Stimulated activated CD4-positive, alpha-beta T cell treated with anti-CD3 and anti-CD28 coated beads, Interleukin-1b, Interleukin-23, amount 100 ng/mL, for 4 hours (primary cell): ENCODE results near the gene DMD.

Experiments
- DNase-seq, 2 donors: peaks; one replicate each; pipeline ENCODE4 v3.0.0-alpha.2; 2020; ENCODE audit warnings: low read depth in 2 of 2

The DMD gene

GRCh38 chrX:31128855-31129254 lies 2082.5 kb downstream of the DMD start:
- no peak for DNase-seq

- DNase-seq, result no peak
These were observed 2083.6 kb downstream of the DMD start for GRCh38 chrX:31127716-31128115.

DNA sequence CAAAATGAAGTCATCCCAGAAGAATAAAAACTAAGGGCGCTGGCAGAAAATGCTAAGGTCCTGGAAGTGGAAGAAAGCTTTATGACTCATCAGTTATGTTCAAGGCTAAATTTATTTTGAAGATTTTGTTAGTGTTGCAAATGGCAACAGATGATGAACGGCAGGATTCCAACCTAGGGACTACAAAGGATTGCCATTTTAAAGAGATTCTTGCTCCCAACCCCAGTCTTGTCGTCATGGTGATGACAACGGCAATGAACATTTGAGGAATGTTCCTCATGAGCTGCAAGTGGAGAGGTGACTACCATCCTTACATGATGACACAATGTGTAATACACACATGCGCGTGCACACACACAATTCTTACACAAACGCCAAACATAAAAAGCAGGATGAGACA lies 2085.1 kb downstream of the DMD start:
- DNase-seq, result no peak

DNA sequence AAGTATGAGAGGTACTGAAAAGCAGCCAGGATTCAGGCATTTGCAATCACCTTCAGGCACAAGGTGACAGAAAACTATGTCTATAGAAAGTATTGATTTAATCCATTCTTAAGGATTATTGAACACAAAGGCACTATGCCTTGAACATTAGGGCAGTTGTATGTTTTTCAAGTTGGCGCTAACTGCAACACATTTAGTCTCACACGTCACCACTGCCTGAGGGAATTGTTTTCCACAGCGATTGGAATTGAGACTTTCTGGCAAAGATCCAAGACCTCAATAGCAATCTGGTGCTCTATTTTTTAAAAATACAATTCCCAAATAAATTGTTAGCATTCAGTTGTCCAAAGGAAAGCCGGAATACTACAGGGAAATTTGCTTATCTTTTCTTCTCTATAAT lies 2086.8 kb downstream of the DMD start:
- no peak for DNase-seq

DNA sequence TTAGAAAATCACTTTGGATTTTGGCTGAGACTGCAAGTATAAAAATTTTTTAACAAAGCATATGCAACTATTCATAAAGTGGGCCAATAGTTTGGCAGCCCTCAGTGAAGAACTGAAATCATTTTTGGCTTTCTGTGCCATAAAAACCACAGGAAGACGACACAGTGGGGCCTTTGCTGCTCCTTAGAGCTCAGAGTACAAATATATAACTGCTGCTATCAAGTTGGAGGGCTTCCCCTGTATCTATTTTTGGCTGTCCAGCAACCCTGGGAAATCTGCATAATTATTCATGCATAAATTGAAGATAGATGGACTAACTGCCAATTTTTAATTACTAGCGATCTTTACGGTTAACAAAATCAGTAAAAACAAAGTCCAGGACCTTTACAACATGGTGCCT lies 2088.0 kb downstream of the DMD start:
- DNase-seq, result no peak

- no peak for DNase-seq
These were observed 2094.1 kb downstream of the DMD start for GRCh38 chrX:31117266-31117665.

DNA sequence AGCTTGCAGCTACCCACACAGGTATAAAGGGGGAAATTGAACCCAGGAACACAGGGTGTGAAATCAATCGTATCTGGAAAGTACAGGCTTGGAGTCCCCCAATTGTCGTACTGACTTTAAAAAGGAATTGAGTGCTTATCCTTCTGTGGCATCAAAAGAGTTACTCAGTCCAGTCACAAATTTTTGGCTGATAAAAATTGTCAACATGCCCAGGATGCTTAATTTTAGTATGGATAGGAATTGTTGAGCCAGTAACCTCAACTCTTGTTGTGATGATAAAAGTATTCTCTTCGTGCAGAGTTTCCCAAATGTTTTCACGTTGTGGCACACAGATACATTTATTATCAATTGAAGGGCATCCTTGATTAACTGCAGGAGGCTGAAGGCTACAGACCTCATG lies 2096.0 kb downstream of the DMD start:
- DNase-seq, result no peak

DNA sequence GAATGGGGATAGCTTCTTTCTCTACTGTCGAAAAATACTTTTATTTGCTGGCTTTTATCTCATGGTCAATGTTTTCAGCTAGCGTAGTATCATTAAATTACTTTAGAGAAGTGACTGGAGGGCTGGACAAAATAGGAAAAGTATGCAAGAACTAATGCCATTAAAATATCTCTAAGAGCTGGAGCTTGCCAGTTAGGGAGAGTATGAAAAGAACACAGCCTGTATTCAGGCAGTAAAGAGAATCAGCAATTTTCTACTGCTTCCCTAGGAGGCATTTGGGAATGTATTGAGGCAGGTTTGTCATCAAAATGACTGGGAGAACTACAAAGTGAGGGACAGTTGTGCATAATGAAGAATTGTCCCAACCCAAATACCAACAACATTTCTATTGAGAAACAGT lies 2096.5 kb downstream of the DMD start:
- DNase-seq, result no peak

DNA sequence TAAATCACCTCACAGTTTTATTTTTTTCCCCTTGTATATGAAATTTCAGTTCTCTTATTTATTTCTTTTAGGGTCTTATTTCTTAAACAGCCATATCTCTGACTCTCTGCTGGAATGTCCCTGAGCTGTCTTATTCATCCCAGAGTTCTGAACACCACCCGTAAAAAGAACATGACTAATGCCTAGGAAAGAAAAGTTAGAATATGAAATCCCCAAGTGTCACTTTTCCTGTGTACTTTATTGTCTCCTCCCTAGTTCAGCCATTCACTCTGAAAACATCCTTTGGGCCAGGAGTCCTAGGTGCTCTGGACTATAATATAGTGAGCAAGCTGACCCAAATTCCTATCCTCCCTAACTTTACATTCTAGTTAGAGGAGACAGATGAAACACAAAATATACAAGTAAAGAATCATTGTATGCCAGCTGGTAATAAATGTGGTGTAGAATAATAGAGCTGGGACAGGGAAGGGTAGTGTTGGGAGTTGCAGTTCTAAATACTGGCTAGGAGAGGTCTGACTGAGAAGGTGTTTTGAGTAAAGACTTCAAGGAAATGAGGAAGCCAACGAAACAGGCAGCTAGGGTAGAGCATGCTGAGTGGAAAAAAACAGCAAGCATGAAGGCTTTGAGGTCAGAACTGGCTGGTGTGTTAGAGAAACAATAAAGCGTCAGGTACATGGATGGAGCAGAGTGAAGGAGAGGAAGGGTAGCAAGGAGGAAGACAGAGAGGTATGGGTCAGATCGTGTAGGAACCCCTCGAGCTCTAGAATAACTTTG lies 2098.9 kb downstream of the DMD start:
- DNase-seq, result no peak

- no peak for DNase-seq
These were observed 2100.7 kb downstream of the DMD start for GRCh38 chrX:31110657-31111056.

DNA sequence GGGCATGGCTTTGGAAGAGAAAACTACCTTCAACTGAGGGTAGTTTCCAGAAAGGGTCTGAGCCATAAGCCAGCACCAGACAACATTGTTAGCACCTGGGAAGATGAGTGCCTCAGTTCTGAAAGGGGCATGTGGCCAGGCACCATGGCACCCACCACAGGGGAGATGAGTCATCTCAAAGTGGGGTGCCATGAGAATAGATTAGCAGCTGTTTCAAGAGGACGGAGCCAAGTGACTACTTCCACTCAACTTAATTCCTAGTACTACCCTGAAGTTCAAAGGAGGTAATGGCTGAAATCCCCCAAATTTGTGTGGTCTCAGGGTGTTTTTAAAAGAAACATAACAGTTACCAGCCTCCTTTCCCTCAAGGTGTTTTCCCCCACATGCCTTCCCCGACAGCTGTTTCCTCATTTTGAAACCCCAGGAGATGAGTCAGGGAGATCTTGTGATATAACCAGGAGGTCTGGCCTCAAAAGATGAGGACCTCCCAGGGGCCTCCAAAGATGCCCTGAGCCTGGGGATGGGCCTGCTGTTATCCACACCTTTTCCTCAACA lies 2111.7 kb downstream of the DMD start:
- no peak for DNase-seq

- DNase-seq, result no peak
These were observed 2113.3 kb downstream of the DMD start for GRCh38 chrX:31098079-31098478.

DNA sequence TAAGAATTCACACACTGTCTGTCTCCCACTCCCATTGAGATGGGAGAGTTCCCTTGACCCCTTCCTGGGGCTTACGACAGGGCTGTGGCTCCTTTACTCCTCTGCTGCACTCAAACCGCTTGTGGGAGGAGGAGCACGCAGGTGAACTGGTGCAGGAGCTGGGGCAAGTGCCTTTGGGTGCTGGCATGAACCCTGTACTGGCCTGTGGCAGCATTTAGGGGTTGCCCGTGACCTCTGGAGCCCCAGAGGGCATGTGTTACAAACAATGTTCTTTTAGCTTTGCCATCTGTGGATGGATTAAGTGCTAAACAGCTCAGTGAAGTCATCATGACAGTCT lies 2117.7 kb downstream of the DMD start:
- DNase-seq, result no peak

- no peak for DNase-seq
These were observed 2118.2 kb downstream of the DMD start for GRCh38 chrX:31092970-31093638.

GRCh38 chrX:31092476-31092875 lies 2118.9 kb downstream of the DMD start:
- no peak for DNase-seq

- no peak for DNase-seq
These were observed 2119.5 kb downstream of the DMD start for GRCh38 chrX:31091819-31092218.

GRCh38 chrX:31074522-31074921 lies 2136.8 kb downstream of the DMD start:
- DNase-seq, result no peak

GRCh38 chrX:31071725-31072124 lies 2139.6 kb downstream of the DMD start, which contains the start of gene FTHL17:
TSS of gene FTHL17 (minus strand) at chrX:31072041. CDS start at chrX:31071953, 88 bp downstream.
- DNase-seq, result no peak

- DNase-seq, result no peak
These were observed 2140.1 kb downstream of the DMD start for GRCh38 chrX:31071262-31071661.

DNA sequence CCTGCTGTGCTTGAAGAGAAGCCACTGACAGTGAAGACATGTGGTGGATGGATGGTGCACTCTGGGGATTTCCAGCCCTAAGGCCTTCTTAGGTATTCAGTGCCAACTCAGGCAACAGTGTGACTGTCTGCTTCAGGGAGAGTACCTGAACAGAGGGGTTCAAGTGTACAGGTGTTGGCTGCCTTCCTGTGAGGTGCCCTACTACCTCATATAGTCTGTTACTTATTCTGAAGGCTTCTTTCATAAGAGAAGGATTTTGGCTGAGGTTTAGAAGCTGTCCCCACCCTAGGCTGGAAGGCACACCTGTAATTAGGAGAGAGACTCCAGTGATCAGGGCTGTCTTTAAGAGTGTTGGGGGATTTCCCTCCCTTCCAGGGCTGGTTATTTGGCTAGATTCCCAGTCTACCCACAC lies 2141.3 kb downstream of the DMD start:
- DNase-seq, result no peak
